Suprapubic skin (tissue), 3 donors: ENCODE measurements around the gene ALDH18A1.

Experiments
- CTCF ChIP-seq, 2 donors: fragments of 200-600 bp in 1 of 2; fragments of 450-650 bp in 1 of 2; sonication (generic) in 1 of 2; IDR thresholded peaks; one replicate each; pipeline ENCODE4 v1.5.1; 2016 to 2019; ENCODE audit warnings: antibody characterized with exemption in 2 of 2, mild to moderate bottlenecking in 1 of 2, moderate library complexity in 1 of 2
- EP300 ChIP-seq: sonication (generic); formaldehyde crosslinking; IDR thresholded peaks from one replicate; pipeline ENCODE4 v1.6.1; 2017; ENCODE audit warnings: antibody characterized with exemption

- no peak for TF ChIP-seq CTCF (IDR thresholded peaks at IDR 0.05)
- TF ChIP-seq EP300 = no peak
Measured at GRCh38 chr10:95646160-95646559, 10.4 kb downstream of the ALDH18A1 start.
